ENCODE results near the gene KRT14.

Gene KRT14

GRCh38 chr17:41533613-41534012 lies 53.1 kb downstream of the KRT14 start:
- no peak for DNase-seq (ENCODE audit: extremely low read depth in 1 of 2, low read depth in 1 of 2)

- DNase-seq (ENCODE audit: extremely low read depth in 1 of 2, low read depth in 1 of 2), result no peak
Measured at GRCh38 chr17:41532947-41533570, 53.6 kb downstream of the KRT14 start.
